Measurements from ENCODE around the gene CDH23. TPM values are rescaled to one million over a fixed set of nuclear protein-coding genes. Genes with fewer than 3 reads are reported as not detected.

Gene CDH23
- polyA plus RNA-seq, 1 donor from 2014 or later = 6.6 TPM

DNA sequence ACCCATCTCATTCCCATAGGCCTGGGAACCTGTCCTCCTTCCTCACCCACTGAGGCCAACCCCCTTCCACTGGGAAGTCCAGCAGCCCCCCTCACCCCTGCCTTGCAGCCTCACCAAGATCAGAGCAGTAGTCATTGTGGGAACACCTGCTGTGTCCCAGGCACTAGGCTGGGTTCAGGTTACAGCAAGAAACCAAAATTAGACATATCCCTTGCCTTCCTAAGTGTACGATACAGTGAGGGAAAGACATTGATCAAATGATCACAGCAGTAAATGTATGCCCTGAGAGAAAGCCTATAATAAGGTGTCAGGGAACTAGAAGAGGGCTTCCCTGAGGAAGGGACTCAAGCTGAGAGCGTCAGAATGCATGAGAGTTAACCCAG lies 339.8 kb downstream of the CDH23 start:
- Histone ChIP-seq H3K27ac (ENCODE audit: low read length) (no peak overlapping the region), H3K79me2 (replicated peaks; ENCODE audit: insufficient read depth, low read length) (no peaks in the 10 kb centered on the region), H3K9me2 (ENCODE audit: insufficient read depth, low read length) (no peaks in the 10 kb centered on the region), H3K9me3 (ENCODE audit: low read length) (no peaks in the 10 kb centered on the region), H2AFZ (ENCODE audit: low read depth, low read length) (no peak overlapping the region), H3F3A (ENCODE audit: insufficient read depth, low read length, poor library complexity, severe bottlenecking) (no peaks in the 10 kb centered on the region), H3K27me3 (ENCODE audit: insufficient read depth, low read depth, low read length) (no peaks in the 10 kb centered on the region), H3K36me3 (ENCODE audit: insufficient read depth, low read length) (no peaks in the 10 kb centered on the region), H3K4me2 (ENCODE audit: low read length) (no peak overlapping the region), H3K9ac (ENCODE audit: low read length) (no peak overlapping the region), H4K20me1 (ENCODE audit: insufficient read depth) (no peaks in the 10 kb centered on the region), H3K4me3 (ENCODE audit: low read length) (no peak overlapping the region)
- TF ChIP-seq TAF1 (IDR thresholded peaks at IDR 0.05; ENCODE audit: low read depth) = no peak
- peak; percentile 76 for TF ChIP-seq POLR2AphosphoS5 (IDR thresholded peaks at IDR 0.05)
- TF ChIP-seq MXI1 (conservative IDR thresholded peaks at IDR 0.05; ENCODE audit: poor library complexity, severe bottlenecking) = no peak
- TF ChIP-seq, protein P1, sequence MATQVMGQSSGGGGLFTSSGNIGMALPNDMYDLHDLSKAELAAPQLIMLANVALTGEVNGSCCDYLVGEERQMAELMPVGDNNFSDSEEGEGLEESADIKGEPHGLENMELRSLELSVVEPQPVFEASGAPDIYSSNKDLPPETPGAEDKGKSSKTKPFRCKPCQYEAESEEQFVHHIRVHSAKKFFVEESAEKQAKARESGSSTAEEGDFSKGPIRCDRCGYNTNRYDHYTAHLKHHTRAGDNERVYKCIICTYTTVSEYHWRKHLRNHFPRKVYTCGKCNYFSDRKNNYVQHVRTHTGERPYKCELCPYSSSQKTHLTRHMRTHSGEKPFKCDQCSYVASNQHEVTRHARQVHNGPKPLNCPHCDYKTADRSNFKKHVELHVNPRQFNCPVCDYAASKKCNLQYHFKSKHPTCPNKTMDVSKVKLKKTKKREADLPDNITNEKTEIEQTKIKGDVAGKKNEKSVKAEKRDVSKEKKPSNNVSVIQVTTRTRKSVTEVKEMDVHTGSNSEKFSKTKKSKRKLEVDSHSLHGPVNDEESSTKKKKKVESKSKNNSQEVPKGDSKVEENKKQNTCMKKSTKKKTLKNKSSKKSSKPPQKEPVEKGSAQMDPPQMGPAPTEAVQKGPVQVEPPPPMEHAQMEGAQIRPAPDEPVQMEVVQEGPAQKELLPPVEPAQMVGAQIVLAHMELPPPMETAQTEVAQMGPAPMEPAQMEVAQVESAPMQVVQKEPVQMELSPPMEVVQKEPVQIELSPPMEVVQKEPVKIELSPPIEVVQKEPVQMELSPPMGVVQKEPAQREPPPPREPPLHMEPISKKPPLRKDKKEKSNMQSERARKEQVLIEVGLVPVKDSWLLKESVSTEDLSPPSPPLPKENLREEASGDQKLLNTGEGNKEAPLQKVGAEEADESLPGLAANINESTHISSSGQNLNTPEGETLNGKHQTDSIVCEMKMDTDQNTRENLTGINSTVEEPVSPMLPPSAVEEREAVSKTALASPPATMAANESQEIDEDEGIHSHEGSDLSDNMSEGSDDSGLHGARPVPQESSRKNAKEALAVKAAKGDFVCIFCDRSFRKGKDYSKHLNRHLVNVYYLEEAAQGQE (IDR thresholded peaks at IDR 0.05; ENCODE audit: borderline replicate concordance) = no peak

DNA sequence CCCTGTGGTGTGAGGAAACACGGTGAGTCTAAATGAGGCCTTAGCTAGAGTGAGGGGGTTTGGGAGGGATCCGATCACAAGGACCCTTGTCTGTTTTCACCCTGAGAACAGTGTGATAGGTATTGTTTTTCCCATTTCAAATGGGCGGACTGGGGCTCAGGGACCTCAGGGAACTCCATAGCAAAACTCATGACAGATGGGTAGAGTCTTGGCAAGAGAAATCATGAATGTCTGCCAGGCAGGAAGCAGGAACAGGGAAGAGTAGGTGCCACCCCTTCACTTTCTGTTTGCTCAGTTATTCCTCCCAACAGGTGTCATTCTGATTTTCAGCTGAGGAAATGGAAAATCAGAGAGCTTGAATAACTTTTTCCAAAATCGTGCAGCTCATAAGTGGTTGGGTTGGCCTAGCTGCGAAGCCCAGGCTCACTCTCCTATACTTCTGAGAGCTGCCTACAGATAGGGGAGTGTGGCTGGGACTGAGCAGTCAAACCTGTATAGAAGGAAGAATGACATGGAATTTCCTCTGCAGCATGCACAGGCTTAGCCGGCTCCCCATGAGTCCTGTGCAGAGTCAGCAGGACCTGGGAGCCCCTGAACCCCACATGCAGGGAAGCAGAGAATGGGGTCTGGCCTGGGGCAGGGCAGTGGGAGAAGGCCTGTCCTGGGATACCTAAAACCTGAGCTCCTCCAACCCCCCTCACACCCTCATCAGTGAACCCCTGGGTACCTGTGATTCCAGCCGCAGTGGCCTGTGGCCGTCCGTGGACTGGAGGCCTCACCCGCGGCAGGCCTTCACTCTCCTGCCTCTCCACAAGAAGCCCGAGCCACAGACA lies 340.5 kb downstream of the CDH23 start:
- no peaks in the 10 kb centered on the region for H3K9me3 ChIP-seq (ENCODE audit: low read length)
- no peaks in the 10 kb centered on the region for H4K20me1 ChIP-seq (ENCODE audit: insufficient read depth)
- H3K36me3 ChIP-seq (ENCODE audit: insufficient read depth, low read length) = no peaks in the 10 kb centered on the region
- no peak overlapping the region for H2AFZ ChIP-seq (ENCODE audit: low read depth, low read length)
- H3F3A ChIP-seq (ENCODE audit: insufficient read depth, low read length, poor library complexity, severe bottlenecking) = no peaks in the 10 kb centered on the region
- H3K4me3 ChIP-seq (ENCODE audit: low read length) = no peak overlapping the region
- no peaks in the 10 kb centered on the region for H3K27me3 ChIP-seq (ENCODE audit: insufficient read depth, low read depth, low read length)
- H3K9ac ChIP-seq (ENCODE audit: low read length) = no peak overlapping the region
- no peaks in the 10 kb centered on the region for H3K9me2 ChIP-seq (ENCODE audit: insufficient read depth, low read length)
- H3K79me2 ChIP-seq (replicated peaks; ENCODE audit: insufficient read depth, low read length) = no peaks in the 10 kb centered on the region
- H3K27ac ChIP-seq (ENCODE audit: low read length) = no peak overlapping the region
- TF ChIP-seq, protein P2, sequence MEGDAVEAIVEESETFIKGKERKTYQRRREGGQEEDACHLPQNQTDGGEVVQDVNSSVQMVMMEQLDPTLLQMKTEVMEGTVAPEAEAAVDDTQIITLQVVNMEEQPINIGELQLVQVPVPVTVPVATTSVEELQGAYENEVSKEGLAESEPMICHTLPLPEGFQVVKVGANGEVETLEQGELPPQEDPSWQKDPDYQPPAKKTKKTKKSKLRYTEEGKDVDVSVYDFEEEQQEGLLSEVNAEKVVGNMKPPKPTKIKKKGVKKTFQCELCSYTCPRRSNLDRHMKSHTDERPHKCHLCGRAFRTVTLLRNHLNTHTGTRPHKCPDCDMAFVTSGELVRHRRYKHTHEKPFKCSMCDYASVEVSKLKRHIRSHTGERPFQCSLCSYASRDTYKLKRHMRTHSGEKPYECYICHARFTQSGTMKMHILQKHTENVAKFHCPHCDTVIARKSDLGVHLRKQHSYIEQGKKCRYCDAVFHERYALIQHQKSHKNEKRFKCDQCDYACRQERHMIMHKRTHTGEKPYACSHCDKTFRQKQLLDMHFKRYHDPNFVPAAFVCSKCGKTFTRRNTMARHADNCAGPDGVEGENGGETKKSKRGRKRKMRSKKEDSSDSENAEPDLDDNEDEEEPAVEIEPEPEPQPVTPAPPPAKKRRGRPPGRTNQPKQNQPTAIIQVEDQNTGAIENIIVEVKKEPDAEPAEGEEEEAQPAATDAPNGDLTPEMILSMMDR (IDR thresholded peaks at IDR 0.05; ENCODE audit: poor library complexity, severe bottlenecking) = no peak
- TF ChIP-seq RAD21 (conservative IDR thresholded peaks at IDR 0.05) = no peak
- no peak for TF ChIP-seq EP300 (conservative IDR thresholded peaks at IDR 0.05; ENCODE audit: poor library complexity, severe bottlenecking)
- TF ChIP-seq TAF1 (IDR thresholded peaks at IDR 0.05; ENCODE audit: low read depth) = no peak
- no peak for TF ChIP-seq SMC3 (conservative IDR thresholded peaks at IDR 0.05; ENCODE audit: poor library complexity)
- no peak for TF ChIP-seq MXI1 (conservative IDR thresholded peaks at IDR 0.05; ENCODE audit: poor library complexity, severe bottlenecking)
- no peak for TF ChIP-seq EZH2 (IDR thresholded peaks at IDR 0.05; ENCODE audit: borderline replicate concordance, insufficient read depth, low read length, poor library complexity, severe bottlenecking)
- TF ChIP-seq POLR2AphosphoS5 (IDR thresholded peaks at IDR 0.05) = no peak
- TF ChIP-seq, protein P1 (IDR thresholded peaks at IDR 0.05; ENCODE audit: borderline replicate concordance) = no peak
- H3K4me2 ChIP-seq (ENCODE audit: low read length) = no peak overlapping the region

Measured in neural cell (in vitro differentiated cells).